ENCODE results near the gene PPIE. TPM values are rescaled to one million over a fixed set of nuclear protein-coding genes. Genes with fewer than 3 reads are reported as not detected.

Gene PPIE
- total RNA-seq, 6 experiments from 2014 or later, result 38.9 to 45.8 (median 41.7) TPM

GRCh38 chr1:39691383-39692151 is 47.1 kb upstream of the PPIE start, which contains the start of gene HPCAL4:
TSS of gene HPCAL4 (minus strand) at chr1:39691433. CDS start at chr1:39684603, 6,830 bp downstream.
- Mint-ChIP-seq H3K4me3 (no peak within 1 kb of the TSS), H3K27me3 (ENCODE audit: insufficient read depth) (peaks cover 62% of the 10 kb centered on the region), H3K4me1 (ENCODE audit: low read depth) (peaks cover 6% of the 10 kb centered on the region; the same call in 1 of the 2 replicates), H3K27ac (no peak within 1 kb of the TSS), H3K9me3 (no peaks in the 10 kb centered on the region), H3K36me3 (ENCODE audit: low read depth) (no peaks in the 10 kb centered on the region)
- DNase-seq, result peak; percentile 61
- no peak for TF ChIP-seq CTCF (IDR thresholded peaks at IDR 0.05)

- H3K4me1 Mint-ChIP-seq (ENCODE audit: low read depth), result peaks cover 6% of the 10 kb centered on the region; the same call in 1 of the 2 replicates
- H3K27ac Mint-ChIP-seq, result no peak overlapping the region
- H3K27me3 Mint-ChIP-seq (ENCODE audit: insufficient read depth), result peaks cover 68% of the 10 kb centered on the region
- no peaks in the 10 kb centered on the region for H3K9me3 Mint-ChIP-seq
- DNase-seq, result no peak
- TF ChIP-seq CTCF (IDR thresholded peaks at IDR 0.05), result no peak
- H3K36me3 Mint-ChIP-seq (ENCODE audit: low read depth), result no peaks in the 10 kb centered on the region
- no peak overlapping the region for H3K4me3 Mint-ChIP-seq
These were observed 46.3 kb upstream of the PPIE start for GRCh38 chr1:39692152-39693074.

GRCh38 chr1:39694026-39694425 is 44.7 kb upstream of the PPIE start:
- Mint-ChIP-seq H3K27ac (no peak overlapping the region), H3K4me3 (no peak overlapping the region), H3K4me1 (ENCODE audit: low read depth) (no peaks in the 10 kb centered on the region), H3K27me3 (ENCODE audit: insufficient read depth) (peaks cover 63% of the 10 kb centered on the region), H3K36me3 (ENCODE audit: low read depth) (no peaks in the 10 kb centered on the region), H3K9me3 (no peaks in the 10 kb centered on the region)
- DNase-seq, result no peak
- no peak for TF ChIP-seq CTCF (IDR thresholded peaks at IDR 0.05)

- DNase-seq, result no peak
- Mint-ChIP-seq H3K9me3 (no peaks in the 10 kb centered on the region), H3K27me3 (ENCODE audit: insufficient read depth) (peaks cover 63% of the 10 kb centered on the region), H3K4me3 (no peak overlapping the region), H3K36me3 (ENCODE audit: low read depth) (no peaks in the 10 kb centered on the region), H3K27ac (no peak overlapping the region), H3K4me1 (ENCODE audit: low read depth) (no peaks in the 10 kb centered on the region)
- TF ChIP-seq CTCF (IDR thresholded peaks at IDR 0.05), result no peak
These were observed 43.7 kb upstream of the PPIE start for GRCh38 chr1:39695016-39695415.

- no peak for DNase-seq
- TF ChIP-seq CTCF (IDR thresholded peaks at IDR 0.05), result no peak
- no peaks in the 10 kb centered on the region for H3K9me3 Mint-ChIP-seq
- H3K36me3 Mint-ChIP-seq (ENCODE audit: low read depth), result no peaks in the 10 kb centered on the region
- H3K27ac Mint-ChIP-seq, result no peak overlapping the region
- H3K27me3 Mint-ChIP-seq (ENCODE audit: insufficient read depth), result peaks cover 66% of the 10 kb centered on the region
- H3K4me3 Mint-ChIP-seq, result no peak overlapping the region
- H3K4me1 Mint-ChIP-seq (ENCODE audit: low read depth), result peaks cover 7% of the 10 kb centered on the region
These were observed 42.2 kb upstream of the PPIE start for GRCh38 chr1:39696448-39696847.

Measured in HFFc6 (cell line).